Measurements from ENCODE around the gene SCAMP2.

- TF ChIP-seq RFX5 (IDR thresholded peaks at IDR 0.05; ENCODE audit: low read depth, low read length) (no peak), NR2F2 (IDR thresholded peaks at IDR 0.05; ENCODE audit: borderline replicate concordance, low read depth) (no peak), GABPA (IDR thresholded peaks at IDR 0.05; ENCODE audit: low read depth, low read length) (no peak), GABPA (CRISPR knock-in tag; IDR thresholded peaks at IDR 0.05; ENCODE audit: low read depth) (no peak), ELF4 (CRISPR knock-in tag; IDR thresholded peaks at IDR 0.05; ENCODE audit: borderline replicate concordance) (no peak), JUNB (CRISPR knock-in tag; IDR thresholded peaks at IDR 0.05; ENCODE audit: borderline replicate concordance) (no peak), BATF2 (CRISPR knock-in tag; IDR thresholded peaks at IDR 0.05) (no peak), CTCF (CRISPR knock-in tag; IDR thresholded peaks at IDR 0.05) (no peak), ZXDC (CRISPR knock-in tag; IDR thresholded peaks at IDR 0.05) (no peak), ZNF589 (CRISPR knock-in tag; conservative IDR thresholded peaks at IDR 0.05) (no peak), CEBPB (IDR thresholded peaks at IDR 0.05; ENCODE audit: borderline replicate concordance, low read depth, low read length) (no peak)
- TF ChIP-seq, protein P1, sequence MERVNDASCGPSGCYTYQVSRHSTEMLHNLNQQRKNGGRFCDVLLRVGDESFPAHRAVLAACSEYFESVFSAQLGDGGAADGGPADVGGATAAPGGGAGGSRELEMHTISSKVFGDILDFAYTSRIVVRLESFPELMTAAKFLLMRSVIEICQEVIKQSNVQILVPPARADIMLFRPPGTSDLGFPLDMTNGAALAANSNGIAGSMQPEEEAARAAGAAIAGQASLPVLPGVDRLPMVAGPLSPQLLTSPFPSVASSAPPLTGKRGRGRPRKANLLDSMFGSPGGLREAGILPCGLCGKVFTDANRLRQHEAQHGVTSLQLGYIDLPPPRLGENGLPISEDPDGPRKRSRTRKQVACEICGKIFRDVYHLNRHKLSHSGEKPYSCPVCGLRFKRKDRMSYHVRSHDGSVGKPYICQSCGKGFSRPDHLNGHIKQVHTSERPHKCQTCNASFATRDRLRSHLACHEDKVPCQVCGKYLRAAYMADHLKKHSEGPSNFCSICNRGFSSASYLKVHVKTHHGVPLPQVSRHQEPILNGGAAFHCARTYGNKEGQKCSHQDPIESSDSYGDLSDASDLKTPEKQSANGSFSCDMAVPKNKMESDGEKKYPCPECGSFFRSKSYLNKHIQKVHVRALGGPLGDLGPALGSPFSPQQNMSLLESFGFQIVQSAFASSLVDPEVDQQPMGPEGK (CRISPR knock-in tag; IDR thresholded peaks at IDR 0.05): no peak
Observed at GRCh38 chr15:74845581-74845980, 27.6 kb downstream of the SCAMP2 start.

Data from HepG2 (cell line).